CMK (cell line): ENCODE results near the gene PPA1.
"Not testable (repeated sequence)": the region's sequence is repeated elsewhere in the genome, so short reads cannot be mapped to it uniquely, and the experiment has no call there.

Experiments used
- DNase-seq: peaks from one replicate; pipeline ENCODE4 v3.0.0-alpha.2; 2010; ENCODE audit warnings: low read depth

Gene PPA1

GRCh38 chr10:70212277-70212676, 21.0 kb downstream of the PPA1 start:
- DNase-seq = no peak

DNA sequence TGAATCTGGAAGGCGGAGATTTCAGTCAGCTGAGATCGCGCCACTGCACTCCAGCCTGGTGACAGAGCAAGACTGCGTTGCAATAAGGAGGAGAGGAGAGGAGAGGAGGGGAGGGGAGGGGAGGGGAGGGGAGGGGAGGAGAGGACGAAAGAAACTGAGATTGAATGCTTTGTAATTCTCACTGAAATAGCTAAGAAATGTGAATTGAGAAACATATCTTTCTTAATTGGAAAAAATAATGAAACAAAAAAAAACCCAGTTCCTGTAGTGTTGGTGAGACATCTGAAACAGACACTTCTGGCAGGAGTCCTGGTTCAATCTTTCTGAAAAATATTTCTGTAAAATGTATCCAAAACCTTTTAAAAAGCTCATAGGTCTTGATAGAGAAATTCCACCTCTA, 26.5 kb downstream of the PPA1 start:
- DNase-seq = no peak

DNA sequence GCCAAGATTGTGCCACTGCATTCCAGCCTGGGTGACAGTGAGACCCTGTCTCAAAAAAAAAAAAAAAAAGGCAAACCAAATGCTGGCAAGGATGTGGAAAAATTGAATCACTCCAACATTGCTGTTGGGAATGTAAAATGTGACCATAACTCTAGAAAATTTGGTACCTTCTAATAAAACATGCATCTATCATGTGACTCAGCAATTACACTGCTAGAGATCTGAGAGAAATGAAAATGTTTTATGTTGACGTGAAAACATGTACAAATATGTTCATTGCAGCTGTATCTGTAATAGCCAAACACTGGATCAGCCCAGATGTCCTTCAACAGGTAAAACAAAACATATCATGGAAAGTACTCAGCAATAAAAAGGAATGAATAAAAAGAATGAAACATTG, 32.1 kb downstream of the PPA1 start:
- DNase-seq = no peak

GRCh38 chr10:70198696-70199466, 34.3 kb downstream of the PPA1 start:
- no peak for DNase-seq

DNA sequence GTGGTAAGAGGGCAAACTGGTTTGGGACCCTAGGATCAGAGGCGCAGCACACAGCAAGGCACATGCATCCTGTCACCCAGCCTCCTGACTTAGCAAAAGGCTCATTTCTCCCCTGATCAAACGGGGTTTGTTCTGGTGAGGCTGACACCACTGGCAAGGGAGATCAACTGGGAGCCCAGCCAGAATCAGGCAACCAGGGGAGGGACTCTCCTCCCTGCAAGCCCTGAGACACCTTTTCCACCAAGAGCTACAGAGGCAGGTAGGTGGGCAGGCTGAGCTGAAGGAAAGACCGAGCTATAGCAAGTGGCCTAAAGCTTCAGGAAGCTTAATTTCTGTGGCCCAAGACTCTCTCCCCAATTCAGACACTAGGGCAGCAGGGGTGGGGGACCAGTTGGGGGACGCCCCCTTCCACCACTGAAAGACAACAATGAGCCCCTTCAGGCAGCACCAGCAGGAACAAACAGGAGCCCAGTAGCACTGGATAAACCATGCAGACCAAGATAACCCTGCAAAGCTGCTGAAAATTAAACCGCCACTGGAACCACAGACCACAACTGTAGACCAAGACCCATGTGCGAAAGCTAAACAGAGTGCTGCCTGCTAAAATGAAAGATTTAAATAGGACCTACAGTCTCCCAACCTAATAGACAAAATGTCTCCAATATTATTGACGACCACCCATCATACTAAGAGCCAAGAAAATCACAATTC, 35.8 kb downstream of the PPA1 start:
- peak; percentile 56 for DNase-seq

DNA sequence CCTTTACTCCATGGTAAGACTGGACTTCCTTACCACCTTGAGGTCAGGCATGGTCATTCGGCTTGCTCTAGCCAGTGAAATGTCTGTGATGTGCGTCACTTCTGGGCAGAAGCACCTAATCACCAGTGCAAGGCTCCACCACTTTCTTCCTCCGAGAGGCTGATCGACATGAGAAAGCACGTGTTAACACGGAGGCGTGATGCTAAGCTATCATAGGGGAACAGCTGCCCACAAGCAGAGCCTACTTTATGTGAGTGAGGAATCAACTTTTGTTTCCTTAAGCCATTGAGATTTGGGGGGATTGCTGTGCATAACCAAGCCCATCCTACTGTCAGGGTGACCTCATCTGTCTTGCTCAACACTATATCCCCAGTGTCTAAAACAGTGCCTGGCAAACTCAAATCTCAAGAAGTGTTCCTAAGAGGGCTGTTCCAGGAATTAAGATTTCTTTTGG, 39.8 kb downstream of the PPA1 start:
- DNase-seq = no peak

DNA sequence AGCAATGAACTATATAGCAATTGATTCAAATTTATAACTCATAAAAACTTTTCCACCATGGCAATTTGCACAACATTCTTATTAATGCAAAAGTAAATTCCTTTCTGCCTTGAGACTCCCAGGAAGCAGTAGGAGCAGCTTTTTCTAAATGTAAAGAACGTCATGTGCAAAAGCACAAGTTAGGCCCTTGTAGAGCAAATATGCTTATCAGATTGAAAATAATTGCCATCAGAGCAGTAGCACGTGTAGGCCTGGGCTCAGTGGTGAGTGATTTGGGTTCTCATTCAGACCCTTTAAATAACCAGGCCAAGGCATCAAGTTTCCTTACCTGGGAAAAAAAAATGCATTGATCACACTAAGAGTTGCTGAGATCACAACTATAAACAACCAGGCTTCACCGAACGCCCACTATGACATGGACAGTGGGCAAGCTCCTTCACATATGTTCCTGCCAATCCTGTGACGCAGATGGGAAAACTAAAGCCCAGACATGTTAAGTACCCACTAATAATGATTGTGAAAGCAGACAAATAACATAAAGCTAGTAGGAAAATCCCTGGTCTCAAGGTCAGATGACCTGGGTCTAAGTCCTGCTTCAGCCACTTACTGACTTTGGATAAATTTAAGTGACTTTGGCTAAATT, 40.8 kb downstream of the PPA1 start:
- DNase-seq = no peak

DNA sequence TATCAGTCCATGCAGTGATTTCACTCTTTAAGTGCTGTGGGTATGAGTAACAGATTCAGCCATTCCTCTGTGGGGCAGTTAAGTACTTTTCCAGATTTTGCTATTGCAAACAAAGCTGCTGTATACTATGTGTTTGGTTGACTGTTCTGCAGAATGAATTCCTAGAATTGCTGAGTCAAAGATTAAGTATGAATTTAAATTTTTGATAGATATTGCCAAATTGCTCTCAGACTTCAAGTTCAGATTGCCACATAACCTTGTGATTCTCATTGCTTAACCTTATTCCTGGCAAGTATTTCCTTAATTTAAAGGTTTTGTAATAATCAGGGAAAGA, 41.3 kb downstream of the PPA1 start:
- DNase-seq = no peak

DNA sequence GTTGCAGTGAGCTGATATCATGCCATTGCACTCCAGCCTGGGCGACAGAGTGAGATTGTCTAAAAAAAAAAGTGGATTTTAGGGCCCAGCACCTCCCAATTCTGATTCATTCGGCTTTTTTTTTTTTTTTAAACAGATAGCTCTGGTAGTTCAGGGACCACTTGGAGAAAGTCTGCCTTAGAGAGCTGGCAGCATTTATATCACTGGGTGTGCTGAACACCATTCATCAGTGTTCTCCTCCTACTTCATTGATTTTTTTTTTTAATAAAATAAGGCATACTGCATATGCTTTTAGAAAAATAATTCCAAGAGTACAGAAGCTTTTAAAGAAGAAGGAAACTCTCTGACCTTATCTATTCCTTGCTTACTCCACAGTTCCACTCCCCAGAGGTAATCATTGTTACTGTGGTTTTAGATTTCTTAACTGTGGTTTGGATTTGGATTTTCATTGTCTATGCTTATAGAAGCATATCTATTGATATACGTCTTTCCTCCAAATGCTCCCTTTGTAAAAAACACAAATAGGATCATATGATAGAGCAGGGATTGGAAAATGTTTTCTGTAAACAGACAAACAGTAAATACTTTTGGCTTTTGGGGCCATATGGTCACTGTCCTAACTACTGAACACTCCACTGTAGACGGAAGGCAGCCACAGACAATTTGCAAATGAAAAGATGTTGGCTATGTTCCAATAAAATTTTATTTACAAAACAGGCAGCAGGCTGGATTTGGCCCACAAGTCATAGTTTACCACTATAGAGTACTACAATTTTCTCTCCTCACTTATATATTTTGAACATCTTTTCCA, 41.9 kb downstream of the PPA1 start:
- DNase-seq = no peak

- DNase-seq = no peak
Observed at GRCh38 chr10:70190581-70190980, 42.6 kb downstream of the PPA1 start.

DNA sequence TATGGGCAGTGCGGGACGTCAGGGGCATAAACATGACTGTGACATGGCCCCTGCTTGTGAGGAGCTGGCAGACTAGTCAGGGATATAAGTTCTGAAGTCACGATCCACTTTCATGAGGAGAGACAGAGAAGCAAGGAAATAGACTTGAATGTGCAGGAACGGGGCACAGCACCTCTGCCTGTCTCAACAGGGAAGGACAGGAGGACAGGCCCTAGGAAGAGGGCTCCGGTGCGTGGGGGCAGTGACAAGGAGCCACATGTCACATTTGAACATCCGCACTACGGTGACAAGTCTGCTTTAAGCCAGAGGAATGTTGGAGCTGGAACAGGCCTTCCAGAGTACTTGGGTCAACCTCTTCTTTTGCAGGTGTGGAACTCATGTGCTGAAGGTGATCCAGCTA, 43.1 kb downstream of the PPA1 start:
- no peak for DNase-seq

DNA sequence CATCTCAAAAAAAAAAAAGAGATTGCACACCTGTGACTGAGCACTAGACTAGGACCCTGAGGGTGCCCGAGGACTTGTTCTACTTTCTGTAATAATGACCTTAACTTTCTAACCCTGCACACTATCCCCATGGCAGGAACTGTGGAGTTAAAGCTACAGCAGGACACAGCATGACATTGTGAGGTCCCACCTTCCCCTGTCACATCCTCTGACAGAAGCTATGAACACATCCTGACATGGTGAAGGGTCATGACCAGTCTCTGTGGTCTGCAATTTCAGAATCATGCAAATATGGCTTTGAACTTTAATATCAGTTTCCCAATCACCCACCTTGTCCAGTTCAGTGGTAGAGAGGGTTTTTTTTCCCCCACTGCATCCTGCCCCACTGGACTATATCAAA, 44.5 kb downstream of the PPA1 start:
- no peak for DNase-seq

DNA sequence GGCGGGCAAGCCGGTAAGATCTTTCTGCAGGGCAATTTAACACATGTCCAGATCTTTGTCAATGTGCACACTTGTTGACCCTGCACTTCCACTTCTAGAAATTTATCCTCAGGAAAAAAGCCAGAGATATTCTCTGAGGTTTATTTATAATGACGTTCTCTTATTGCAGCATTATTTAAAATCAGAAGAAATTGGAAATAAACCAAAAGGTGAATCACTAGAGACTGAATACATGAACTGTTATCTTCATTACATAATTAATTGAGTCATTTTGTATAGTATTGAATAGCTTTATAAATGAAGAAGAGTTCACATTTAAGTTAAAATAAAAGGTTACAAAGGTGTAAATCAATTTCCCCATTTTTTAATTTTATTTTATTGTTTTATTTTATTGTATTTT, 46.7 kb downstream of the PPA1 start:
- no peak for DNase-seq

DNA sequence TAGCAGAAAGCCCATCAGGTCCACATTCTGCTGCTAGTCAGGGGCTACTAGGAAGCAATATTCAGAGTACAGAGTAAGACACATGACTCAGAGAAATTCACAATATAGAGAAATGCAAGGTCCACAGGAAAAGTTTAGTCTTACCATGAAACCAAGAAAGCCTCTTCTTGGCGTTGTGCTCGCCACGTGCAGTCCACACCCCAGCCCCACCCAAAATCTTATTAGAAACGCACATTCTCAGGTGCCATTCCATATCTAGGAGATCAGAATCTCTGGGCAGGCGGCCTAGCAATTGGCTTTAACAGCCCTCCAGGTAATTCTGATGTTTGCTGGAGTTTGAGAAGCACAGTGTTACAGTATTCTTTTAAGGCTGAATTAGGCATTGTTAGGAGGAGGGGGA, 47.1 kb downstream of the PPA1 start:
- DNase-seq = no peak

GRCh38 chr10:70183304-70183703, 49.9 kb downstream of the PPA1 start:
- no peak for DNase-seq

DNA sequence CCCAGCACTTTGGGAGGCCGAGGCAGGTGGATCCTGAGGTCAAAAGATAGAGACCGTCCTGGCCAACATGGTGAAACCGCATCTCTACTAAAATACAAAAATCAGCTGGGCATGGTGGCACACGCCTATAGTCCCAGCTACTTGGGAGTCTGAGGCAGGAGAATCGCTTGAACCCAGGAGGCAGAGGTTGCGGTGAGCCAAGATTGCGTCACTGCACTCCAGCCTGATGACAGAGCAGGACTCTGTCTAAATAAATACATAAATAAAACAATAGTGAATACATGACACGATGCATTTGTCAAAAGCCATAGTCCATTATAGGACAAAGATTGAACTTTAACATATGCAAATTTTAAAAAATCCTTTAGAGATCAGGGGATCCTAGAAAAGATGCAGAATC, 54.0 kb downstream of the PPA1 start:
- DNase-seq = not testable (repeated sequence)

DNA sequence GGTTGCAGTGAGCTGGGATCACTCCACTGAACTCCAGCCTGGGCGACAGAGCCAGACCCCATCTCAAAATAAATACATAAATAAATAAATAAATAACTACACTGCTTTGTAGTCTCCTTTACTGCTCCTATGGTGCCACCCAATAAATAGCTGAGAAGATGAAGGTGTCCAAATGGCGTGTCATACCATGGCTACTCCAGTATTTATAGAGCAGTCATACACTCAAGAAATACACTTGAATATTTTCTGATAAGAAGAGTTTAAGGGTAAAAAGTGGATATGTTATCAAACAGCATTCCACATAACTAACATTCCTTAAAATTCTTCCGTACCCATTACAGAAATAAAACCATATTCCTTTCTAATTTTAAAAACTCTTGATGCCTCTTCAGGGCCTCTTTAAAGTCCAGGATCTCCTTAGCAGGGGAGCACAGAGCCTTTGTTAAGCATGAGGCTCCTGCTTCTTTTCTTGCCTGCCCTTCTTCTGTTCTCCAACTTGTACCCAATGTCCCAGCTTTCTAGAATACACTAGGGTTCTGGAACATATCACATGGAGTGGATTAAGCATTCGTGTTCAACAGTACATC, 55.0 kb downstream of the PPA1 start:
- no peak for DNase-seq

- DNase-seq = no peak
Observed at GRCh38 chr10:70176441-70176840, 56.8 kb downstream of the PPA1 start.

DNA sequence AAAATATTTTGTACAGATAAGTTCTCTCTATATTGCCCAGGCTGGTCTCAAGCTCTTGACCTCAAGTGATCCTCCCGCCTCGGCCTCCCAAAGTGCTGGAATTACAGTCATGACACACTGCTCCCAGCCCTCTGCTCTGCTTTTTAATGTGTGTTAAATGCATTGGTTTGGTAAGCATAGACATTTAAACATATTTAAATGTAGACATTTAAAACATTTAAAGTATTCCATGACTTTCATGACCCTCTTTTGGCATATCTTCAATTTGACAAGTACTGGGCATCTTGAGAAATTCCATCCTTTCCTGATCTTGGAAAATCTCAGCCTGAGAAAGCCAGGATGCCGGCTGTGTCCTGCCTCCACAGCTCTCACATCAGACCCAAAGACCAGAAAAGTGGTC, 57.7 kb downstream of the PPA1 start:
- no peak for DNase-seq

DNA sequence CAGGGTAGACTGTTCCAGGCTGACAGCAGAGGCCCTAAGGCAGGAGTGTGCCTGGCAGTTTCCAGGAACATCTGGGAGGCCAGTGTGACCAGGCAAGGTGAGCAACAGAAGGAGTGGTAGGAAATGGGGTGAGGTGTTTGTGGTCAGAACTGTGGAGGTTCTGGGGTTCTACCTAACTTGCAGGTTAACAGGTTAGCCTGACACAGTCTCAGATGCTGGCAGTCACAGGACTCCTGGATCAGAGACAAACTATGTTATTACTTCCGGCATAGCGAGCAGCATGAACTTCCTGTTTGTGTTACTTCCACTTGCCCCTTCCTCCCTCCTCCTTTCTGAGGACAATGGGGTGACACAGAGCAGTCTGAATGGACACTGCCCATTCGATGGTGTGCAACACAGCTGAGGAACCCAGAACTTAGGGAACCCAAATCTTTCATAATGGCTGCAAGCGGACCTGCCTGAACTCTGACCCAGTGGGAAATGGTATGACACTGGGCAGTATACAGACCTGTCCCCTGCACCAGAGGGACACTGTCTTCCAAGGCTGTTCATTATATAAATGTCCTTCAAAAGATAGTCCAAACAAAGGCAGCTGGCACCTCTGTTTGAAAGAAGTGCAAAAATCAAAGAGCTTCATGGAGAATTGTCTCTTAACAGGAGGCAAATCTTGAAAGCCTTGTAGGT, 59.0 kb downstream of the PPA1 start:
- no peak for DNase-seq

DNA sequence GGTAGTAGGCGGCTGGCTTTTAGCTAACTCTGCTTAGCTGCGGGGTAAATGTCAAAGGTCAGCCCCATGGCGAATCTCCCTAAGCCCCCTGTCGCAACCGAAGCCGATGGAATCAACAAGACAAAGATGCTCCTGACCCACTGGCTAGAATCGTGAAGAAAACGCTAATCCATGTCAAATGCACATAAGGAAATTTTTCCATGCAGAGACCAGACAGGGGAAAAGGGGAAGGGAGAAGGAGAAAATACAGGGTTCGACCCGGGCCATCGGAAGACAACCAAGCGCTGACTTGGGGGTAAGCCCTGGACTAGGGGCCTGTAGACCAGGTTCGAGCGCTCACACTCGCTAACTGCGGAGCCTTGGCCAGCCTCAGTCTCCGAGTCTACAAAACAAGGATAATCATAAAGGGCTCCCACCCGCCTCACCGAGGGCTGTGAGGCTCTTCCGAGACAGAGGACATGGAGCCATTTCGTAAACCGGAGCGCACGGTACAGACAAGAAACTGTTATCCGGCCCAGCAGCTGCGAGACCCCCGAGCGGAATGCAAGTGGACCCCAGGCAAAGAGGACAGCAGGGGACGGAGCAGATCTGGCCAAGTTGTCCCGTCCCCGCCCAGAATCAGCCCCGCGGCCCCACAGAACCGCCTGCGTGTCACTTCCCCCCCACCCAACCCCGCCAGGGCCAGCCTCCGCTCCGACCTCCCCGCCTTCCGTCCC, 63.4 kb downstream of the PPA1 start:
- DNase-seq = no peak
